Measurements from ENCODE around the gene ITPRIP.

DNA sequence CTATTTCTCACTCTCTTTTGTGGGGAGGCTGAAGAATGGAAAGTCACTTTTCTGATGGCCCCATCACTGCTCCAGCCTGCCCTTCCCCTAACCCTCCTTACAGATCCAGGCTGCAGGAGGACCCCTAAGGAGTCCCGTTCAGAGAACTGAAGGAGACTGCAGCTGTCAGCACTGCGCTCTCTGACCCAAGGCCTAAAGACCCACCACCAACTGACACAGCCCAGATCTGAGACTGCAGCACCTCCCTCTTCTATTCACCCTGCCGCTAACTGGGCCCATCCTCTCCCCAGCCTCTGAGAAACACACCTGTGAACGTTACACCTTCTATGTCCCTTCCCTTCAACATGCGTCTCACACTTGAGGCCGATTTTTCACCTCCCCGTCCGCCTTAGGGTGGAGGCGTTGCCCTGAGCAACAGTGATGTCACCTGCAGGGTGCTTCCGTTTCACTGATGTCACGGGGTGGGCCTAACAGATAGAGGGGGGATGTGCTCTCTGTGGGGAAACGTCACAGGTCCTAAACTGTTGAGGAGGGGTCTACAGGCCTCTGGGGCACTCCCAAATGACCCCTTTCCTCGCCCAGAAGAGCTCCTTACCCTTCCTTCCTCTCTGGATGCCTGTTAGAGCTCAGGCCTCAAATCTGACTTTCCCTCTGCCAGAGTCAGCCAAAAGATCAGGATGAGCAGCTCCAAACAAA is 5.1 kb downstream of the ITPRIP start:
- TF ChIP-seq BACH2 (CRISPR knock-in tag; IDR thresholded peaks at IDR 0.05; ENCODE audit: borderline replicate concordance): no peak
- no peak for TF ChIP-seq ARNTL (CRISPR knock-in tag; IDR thresholded peaks at IDR 0.05; ENCODE audit: borderline replicate concordance, low read depth)
- TF ChIP-seq, protein P1, sequence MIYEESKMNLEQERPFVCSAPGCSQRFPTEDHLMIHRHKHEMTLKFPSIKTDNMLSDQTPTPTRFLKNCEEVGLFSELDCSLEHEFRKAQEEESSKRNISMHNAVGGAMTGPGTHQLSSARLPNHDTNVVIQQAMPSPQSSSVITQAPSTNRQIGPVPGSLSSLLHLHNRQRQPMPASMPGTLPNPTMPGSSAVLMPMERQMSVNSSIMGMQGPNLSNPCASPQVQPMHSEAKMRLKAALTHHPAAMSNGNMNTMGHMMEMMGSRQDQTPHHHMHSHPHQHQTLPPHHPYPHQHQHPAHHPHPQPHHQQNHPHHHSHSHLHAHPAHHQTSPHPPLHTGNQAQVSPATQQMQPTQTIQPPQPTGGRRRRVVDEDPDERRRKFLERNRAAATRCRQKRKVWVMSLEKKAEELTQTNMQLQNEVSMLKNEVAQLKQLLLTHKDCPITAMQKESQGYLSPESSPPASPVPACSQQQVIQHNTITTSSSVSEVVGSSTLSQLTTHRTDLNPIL (CRISPR knock-in tag; IDR thresholded peaks at IDR 0.05; ENCODE audit: low read depth): no peak
- no peak for TF ChIP-seq ZNF8 (CRISPR knock-in tag; IDR thresholded peaks at IDR 0.05)
- TF ChIP-seq, protein P2, sequence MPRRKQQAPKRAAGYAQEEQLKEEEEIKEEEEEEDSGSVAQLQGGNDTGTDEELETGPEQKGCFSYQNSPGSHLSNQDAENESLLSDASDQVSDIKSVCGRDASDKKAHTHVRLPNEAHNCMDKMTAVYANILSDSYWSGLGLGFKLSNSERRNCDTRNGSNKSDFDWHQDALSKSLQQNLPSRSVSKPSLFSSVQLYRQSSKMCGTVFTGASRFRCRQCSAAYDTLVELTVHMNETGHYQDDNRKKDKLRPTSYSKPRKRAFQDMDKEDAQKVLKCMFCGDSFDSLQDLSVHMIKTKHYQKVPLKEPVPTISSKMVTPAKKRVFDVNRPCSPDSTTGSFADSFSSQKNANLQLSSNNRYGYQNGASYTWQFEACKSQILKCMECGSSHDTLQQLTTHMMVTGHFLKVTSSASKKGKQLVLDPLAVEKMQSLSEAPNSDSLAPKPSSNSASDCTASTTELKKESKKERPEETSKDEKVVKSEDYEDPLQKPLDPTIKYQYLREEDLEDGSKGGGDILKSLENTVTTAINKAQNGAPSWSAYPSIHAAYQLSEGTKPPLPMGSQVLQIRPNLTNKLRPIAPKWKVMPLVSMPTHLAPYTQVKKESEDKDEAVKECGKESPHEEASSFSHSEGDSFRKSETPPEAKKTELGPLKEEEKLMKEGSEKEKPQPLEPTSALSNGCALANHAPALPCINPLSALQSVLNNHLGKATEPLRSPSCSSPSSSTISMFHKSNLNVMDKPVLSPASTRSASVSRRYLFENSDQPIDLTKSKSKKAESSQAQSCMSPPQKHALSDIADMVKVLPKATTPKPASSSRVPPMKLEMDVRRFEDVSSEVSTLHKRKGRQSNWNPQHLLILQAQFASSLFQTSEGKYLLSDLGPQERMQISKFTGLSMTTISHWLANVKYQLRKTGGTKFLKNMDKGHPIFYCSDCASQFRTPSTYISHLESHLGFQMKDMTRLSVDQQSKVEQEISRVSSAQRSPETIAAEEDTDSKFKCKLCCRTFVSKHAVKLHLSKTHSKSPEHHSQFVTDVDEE (CRISPR knock-in tag; IDR thresholded peaks at IDR 0.05): no peak
- no peak for TF ChIP-seq ESRRG (CRISPR knock-in tag; IDR thresholded peaks at IDR 0.05)
- no peak for TF ChIP-seq RARB (CRISPR knock-in tag; IDR thresholded peaks at IDR 0.05)
- TF ChIP-seq ISL1 (CRISPR knock-in tag; IDR thresholded peaks at IDR 0.05): no peak
- TF ChIP-seq, protein P3, sequence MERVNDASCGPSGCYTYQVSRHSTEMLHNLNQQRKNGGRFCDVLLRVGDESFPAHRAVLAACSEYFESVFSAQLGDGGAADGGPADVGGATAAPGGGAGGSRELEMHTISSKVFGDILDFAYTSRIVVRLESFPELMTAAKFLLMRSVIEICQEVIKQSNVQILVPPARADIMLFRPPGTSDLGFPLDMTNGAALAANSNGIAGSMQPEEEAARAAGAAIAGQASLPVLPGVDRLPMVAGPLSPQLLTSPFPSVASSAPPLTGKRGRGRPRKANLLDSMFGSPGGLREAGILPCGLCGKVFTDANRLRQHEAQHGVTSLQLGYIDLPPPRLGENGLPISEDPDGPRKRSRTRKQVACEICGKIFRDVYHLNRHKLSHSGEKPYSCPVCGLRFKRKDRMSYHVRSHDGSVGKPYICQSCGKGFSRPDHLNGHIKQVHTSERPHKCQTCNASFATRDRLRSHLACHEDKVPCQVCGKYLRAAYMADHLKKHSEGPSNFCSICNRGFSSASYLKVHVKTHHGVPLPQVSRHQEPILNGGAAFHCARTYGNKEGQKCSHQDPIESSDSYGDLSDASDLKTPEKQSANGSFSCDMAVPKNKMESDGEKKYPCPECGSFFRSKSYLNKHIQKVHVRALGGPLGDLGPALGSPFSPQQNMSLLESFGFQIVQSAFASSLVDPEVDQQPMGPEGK (CRISPR knock-in tag; IDR thresholded peaks at IDR 0.05; ENCODE audit: borderline replicate concordance): no peak
- no peak for TF ChIP-seq ZNF565 (CRISPR knock-in tag; conservative IDR thresholded peaks at IDR 0.05; ENCODE audit: low read depth)
- no peak for TF ChIP-seq OSR1 (CRISPR knock-in tag; IDR thresholded peaks at IDR 0.05)
